ENCODE data around the gene ZNF679.
A peak's percentile ranks its signal among the peaks of the same experiment; 100 is the strongest.
"Not testable (repeated sequence)": the region's sequence is repeated elsewhere in the genome, so short reads cannot be mapped to it uniquely, and the experiment has no call there.

The ZNF679 gene

GRCh38 chr7:64228174-64228573, at the start of gene ZNF679:
ZNF679 (plus strand) TSS chr7:64228474; CDS start chr7:64249118, 20,644 bp downstream.
- DNase-seq: not testable (repeated sequence)

- DNase-seq: peak; percentile 1
These were observed 47.3 kb upstream of the ZNF679 start for GRCh38 chr7:64180989-64181388.

GRCh38 chr7:64181586-64181985, 46.7 kb upstream of the ZNF679 start:
- no peak for DNase-seq

- no peak for DNase-seq
These were observed 46.1 kb upstream of the ZNF679 start for GRCh38 chr7:64182036-64182790.

GRCh38 chr7:64183126-64183742, 45.0 kb upstream of the ZNF679 start:
- no peak for DNase-seq

- DNase-seq: no peak
These were observed 44.4 kb upstream of the ZNF679 start for GRCh38 chr7:64183827-64184372.

- DNase-seq: no peak
These were observed 43.9 kb upstream of the ZNF679 start for GRCh38 chr7:64184376-64184775.

- DNase-seq: no peak
These were observed 40.9 kb upstream of the ZNF679 start for GRCh38 chr7:64187408-64187807.

GRCh38 chr7:64192148-64192704, 36.0 kb upstream of the ZNF679 start:
- DNase-seq: no peak

- no peak for DNase-seq
These were observed 35.5 kb upstream of the ZNF679 start for GRCh38 chr7:64192775-64193174.

- no peak for DNase-seq
These were observed 21.4 kb upstream of the ZNF679 start, which contains the start of gene ZNF735 for GRCh38 chr7:64206903-64207302. ZNF735 (plus strand) TSS chr7:64207203; CDS start chr7:64207203, 0 bp downstream.

- DNase-seq: not testable (repeated sequence)
These were observed 8.5 kb upstream of the ZNF679 start for GRCh38 chr7:64219710-64220298.

GRCh38 chr7:64223366-64223765, 4.9 kb upstream of the ZNF679 start:
- no peak for DNase-seq

GRCh38 chr7:64266341-64266919, 38.2 kb downstream of the ZNF679 start:
- DNase-seq: no peak

- no peak for DNase-seq
These were observed 49.4 kb downstream of the ZNF679 start for GRCh38 chr7:64277630-64278029.

GRCh38 chr7:64294701-64295420, 66.6 kb downstream of the ZNF679 start:
- no peak for DNase-seq

- DNase-seq: not testable (repeated sequence)
These were observed 69.1 kb downstream of the ZNF679 start for GRCh38 chr7:64297418-64297817.

GRCh38 chr7:64300641-64301405, 72.5 kb downstream of the ZNF679 start:
- no peak for DNase-seq

- peak; percentile 81 for DNase-seq
These were observed 79.2 kb downstream of the ZNF679 start for GRCh38 chr7:64307254-64308015.

- DNase-seq: no peak
These were observed 79.7 kb downstream of the ZNF679 start for GRCh38 chr7:64308016-64308270.

GRCh38 chr7:64310426-64310825, 82.2 kb downstream of the ZNF679 start:
- no peak for DNase-seq
